ENCODE data around the gene LYPD6B.

- TF ChIP-seq REST (IDR thresholded peaks at IDR 0.05; ENCODE audit: unreplicated experiment) = no peak
- TF ChIP-seq ETS1 (IDR thresholded peaks at IDR 0.05) = no peak
- no peak for TF ChIP-seq CTCF (conservative IDR thresholded peaks at IDR 0.05; ENCODE audit: low read depth in 2 of 2)
- TF ChIP-seq CREB1 (CRISPR knock-in tag; IDR thresholded peaks at IDR 0.05; ENCODE audit: low read depth) = no peak
- no peak for TF ChIP-seq EZH2phosphoT487 (IDR thresholded peaks at IDR 0.05; ENCODE audit: unreplicated experiment)
- no peak for TF ChIP-seq EZH2 (IDR thresholded peaks at IDR 0.05; ENCODE audit: low read depth, unreplicated experiment)
- no peak for TF ChIP-seq POLR2AphosphoS5 (IDR thresholded peaks at IDR 0.05; ENCODE audit: low read depth)
- no peak for TF ChIP-seq JUNB (IDR thresholded peaks at IDR 0.05; ENCODE audit: unreplicated experiment)
These were observed 144.7 kb downstream of the LYPD6B start for GRCh38 chr2:149183187-149183586.
